IPS-20b (cell line): ENCODE results near the gene CDH9.
"Not testable (repeated sequence)": the region's sequence is repeated elsewhere in the genome, so short reads cannot be mapped to it uniquely, and the experiment has no call there.

Experiments used
- H3K27ac ChIP-seq: one replicate; pipeline ENCODE4 v1.5.1; 2013; ENCODE audit warnings: low read length
- H3K27me3 ChIP-seq: 2 replicates; pipeline ENCODE4 v1.6.1; 2013; ENCODE audit warnings: mild to moderate bottlenecking, low read length, inconsistent platforms; ENCODE audit not compliant: insufficient read depth
- H3K36me3 ChIP-seq: 2 replicates; pipeline ENCODE4 v1.6.1; 2013; ENCODE audit warnings: low read depth, mild to moderate bottlenecking, inconsistent platforms, low read length, moderate library complexity; ENCODE audit not compliant: insufficient read depth
- H3K4me1 ChIP-seq: 2 replicates; pipeline ENCODE4 v1.6.1; 2013; ENCODE audit warnings: mild to moderate bottlenecking, control low read depth, inconsistent platforms, low read length, moderate library complexity; ENCODE audit not compliant: insufficient read depth
- H3K4me3 ChIP-seq: 2 replicates; pipeline ENCODE4 v1.5.1; 2013; ENCODE audit warnings: mild to moderate bottlenecking, low read length, inconsistent platforms
- H3K9ac ChIP-seq: 2 replicates; pipeline ENCODE4 v1.6.1; 2013; ENCODE audit warnings: low read depth, mild to moderate bottlenecking, inconsistent platforms, low read length, moderate library complexity
- H3K9me3 ChIP-seq: 2 replicates; pipeline ENCODE4 v1.6.1; 2013; ENCODE audit warnings: mild to moderate bottlenecking, low read depth, low read length, inconsistent platforms; ENCODE audit not compliant: insufficient read depth

The CDH9 gene

DNA sequence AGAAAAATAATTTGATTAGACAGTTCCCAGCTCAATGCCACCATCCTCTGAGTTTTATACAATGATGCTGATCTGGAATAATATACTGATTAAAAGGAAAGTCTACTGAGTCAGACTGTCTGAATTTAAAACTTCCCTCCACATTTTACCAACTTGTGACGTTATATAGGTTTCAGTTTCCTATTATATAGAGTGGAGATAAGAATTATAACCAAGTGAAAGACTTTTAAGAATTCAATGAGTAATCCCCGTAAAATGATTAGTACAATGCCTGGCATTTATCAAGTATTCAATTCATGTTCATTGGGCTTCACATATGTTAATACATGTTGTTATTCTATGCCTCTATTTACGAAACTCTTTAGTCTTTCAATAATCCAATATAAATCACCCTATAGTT, 166.0 kb downstream of the CDH9 start:
- no peaks in the 10 kb centered on the region for H3K9me3 ChIP-seq
- no peak overlapping the region for H3K4me3 ChIP-seq
- H3K36me3 ChIP-seq = no peaks in the 10 kb centered on the region
- H3K9ac ChIP-seq = no peak overlapping the region
- H3K4me1 ChIP-seq = no peaks in the 10 kb centered on the region
- H3K27me3 ChIP-seq = no peaks in the 10 kb centered on the region
- H3K27ac ChIP-seq = no peak overlapping the region

DNA sequence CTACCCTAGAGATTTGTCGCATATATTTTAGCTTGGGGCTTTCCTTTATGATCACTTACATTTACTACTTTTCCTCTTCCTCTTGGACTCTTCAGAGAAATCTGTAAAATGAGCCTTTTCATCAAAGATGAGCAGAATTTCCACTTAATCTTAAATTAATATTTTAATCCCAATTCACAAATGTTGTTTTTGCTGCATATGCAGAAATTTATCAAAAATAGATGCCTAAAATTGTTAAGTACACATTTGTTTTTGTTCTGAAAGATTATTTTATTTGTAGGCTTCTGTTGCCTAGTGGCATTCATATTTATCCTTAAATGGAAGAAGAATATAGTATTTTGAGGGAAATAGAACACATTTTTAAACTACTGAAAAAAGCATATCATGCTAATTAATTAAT, 168.6 kb downstream of the CDH9 start:
- Histone ChIP-seq H3K9me3 (no peaks in the 10 kb centered on the region), H3K36me3 (no peaks in the 10 kb centered on the region), H3K4me3 (no peak overlapping the region), H3K9ac (no peak overlapping the region), H3K4me1 (no peaks in the 10 kb centered on the region), H3K27ac (no peak overlapping the region), H3K27me3 (no peaks in the 10 kb centered on the region)

- no peaks in the 10 kb centered on the region for H3K4me1 ChIP-seq
- no peak overlapping the region for H3K4me3 ChIP-seq
- H3K27ac ChIP-seq = no peak overlapping the region
- H3K27me3 ChIP-seq = no peaks in the 10 kb centered on the region
- H3K9me3 ChIP-seq = no peaks in the 10 kb centered on the region
- H3K36me3 ChIP-seq = no peaks in the 10 kb centered on the region
- no peak overlapping the region for H3K9ac ChIP-seq
Measured at GRCh38 chr5:26868504-26868903, 169.9 kb downstream of the CDH9 start.

GRCh38 chr5:26864061-26864460, 174.3 kb downstream of the CDH9 start:
- no peaks in the 10 kb centered on the region for H3K9me3 ChIP-seq
- no peak overlapping the region for H3K9ac ChIP-seq
- no peak overlapping the region for H3K27ac ChIP-seq
- H3K4me3 ChIP-seq = no peak overlapping the region
- H3K27me3 ChIP-seq = no peaks in the 10 kb centered on the region
- no peaks in the 10 kb centered on the region for H3K36me3 ChIP-seq
- H3K4me1 ChIP-seq = no peaks in the 10 kb centered on the region

GRCh38 chr5:26856238-26856637, 182.1 kb downstream of the CDH9 start:
- Histone ChIP-seq H3K27me3 (no peaks in the 10 kb centered on the region), H3K27ac (no peak overlapping the region), H3K9me3 (peaks cover 20% of the 10 kb centered on the region), H3K4me3 (no peak overlapping the region), H3K4me1 (no peaks in the 10 kb centered on the region), H3K9ac (no peak overlapping the region), H3K36me3 (no peaks in the 10 kb centered on the region)

DNA sequence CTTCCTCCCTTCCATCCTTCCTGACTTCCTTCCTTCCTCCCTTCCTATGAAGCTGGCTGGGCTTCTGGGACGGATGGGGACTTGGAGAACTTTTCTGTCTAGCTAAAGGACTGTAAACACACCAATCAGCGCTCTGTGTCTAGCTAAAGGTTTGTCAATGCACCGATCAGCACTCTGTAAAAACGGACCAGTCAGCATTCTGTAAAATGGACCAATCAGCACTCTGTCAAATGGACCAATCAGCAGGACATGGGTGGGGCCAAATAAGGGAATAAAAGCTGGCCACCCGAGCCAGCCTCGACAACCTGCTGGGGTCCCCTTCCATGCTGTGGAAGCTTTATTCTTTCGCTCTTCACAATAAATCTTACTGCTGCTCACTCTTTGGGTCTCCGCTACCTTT, 185.9 kb downstream of the CDH9 start:
- H3K4me3 ChIP-seq, H3K9ac ChIP-seq, H3K27me3 ChIP-seq, H3K4me1 ChIP-seq, H3K27ac ChIP-seq, H3K36me3 ChIP-seq: not testable (repeated sequence)
- peaks cover 20% of the 10 kb centered on the region for H3K9me3 ChIP-seq

DNA sequence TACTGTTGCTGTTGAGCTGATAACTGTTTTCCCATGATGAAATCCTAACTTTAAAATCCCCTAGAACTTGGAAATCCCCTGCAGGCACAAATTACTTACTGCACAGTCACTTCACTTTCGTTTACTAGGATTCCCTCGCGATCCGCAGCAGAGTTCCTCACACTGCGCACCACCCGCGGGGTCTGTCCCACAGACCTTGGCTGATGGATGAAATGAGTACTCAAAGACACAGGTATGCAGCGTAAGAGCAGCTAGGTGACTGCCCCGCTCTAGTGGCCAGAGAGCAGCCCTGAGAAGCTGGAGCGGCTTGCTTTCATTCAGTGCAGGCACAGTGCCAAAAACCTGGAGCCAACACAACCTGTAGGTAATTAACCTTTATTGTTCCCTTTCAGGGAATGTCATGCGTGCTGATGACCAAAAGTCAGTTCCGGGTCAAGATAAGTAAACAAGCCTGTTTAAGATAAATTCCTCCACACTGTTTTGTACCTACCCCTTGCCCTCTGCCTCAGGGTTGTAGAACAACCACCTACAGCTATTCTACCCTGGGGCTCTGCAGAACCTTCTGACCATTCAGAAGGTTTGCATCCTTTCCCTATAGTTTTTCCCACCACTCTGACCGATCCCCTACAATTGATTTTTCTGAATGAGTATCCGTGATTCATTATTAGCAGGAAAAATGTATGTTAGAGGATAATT, 191.2 kb downstream of the CDH9 start:
- Histone ChIP-seq H3K9me3 (no peaks in the 10 kb centered on the region), H3K27me3 (no peaks in the 10 kb centered on the region), H3K36me3 (no peaks in the 10 kb centered on the region), H3K4me1 (no peaks in the 10 kb centered on the region), H3K9ac (no peak overlapping the region), H3K27ac (no peak overlapping the region), H3K4me3 (no peak overlapping the region)

- Histone ChIP-seq H3K27ac (no peak overlapping the region), H3K9me3 (no peaks in the 10 kb centered on the region), H3K36me3 (no peaks in the 10 kb centered on the region), H3K9ac (no peak overlapping the region), H3K27me3 (no peaks in the 10 kb centered on the region), H3K4me3 (no peak overlapping the region), H3K4me1 (no peaks in the 10 kb centered on the region)
Measured at GRCh38 chr5:26843677-26844076, 194.7 kb downstream of the CDH9 start.

- no peak overlapping the region for H3K4me3 ChIP-seq
- H3K9ac ChIP-seq = no peak overlapping the region
- no peaks in the 10 kb centered on the region; the same call in 1 of the 2 replicates for H3K9me3 ChIP-seq
- H3K27me3 ChIP-seq = no peaks in the 10 kb centered on the region
- H3K4me1 ChIP-seq = no peaks in the 10 kb centered on the region
- no peaks in the 10 kb centered on the region for H3K36me3 ChIP-seq
- no peak overlapping the region for H3K27ac ChIP-seq
Measured at GRCh38 chr5:26833596-26833995, 204.8 kb downstream of the CDH9 start.
